DMS153 (cell line): Measurements from ENCODE around the gene BIN1.

Source experiments
- DNase-seq: peaks from one replicate; lab custom pipeline; 2025; lab: John Stamatoyannopoulos, UW

Gene BIN1

DNA sequence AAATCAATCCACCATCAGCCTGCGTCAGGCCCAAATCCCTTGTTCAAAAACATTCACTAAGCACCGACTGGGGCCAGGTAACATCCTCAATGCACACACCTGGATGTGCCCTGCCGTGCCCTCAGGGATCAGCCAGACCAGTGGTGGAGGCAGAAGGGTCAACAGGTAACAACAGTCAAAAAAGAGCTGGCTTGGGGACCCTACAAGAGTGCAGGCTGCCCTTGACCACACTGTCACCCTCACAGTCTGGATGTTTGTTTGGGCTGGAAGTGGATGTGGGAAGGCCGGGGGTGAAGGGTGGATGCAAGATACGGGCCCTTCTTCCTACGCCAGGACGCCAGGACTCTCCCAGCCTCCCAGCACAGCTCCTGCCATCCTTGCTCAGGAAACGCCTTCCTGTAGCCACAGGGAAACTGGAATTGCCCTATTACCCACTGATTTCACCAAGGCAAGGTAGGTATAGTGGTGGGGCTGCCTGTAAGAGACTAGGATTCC is 2.7 kb downstream of the BIN1 start:
- DNase-seq: no peak

DNA sequence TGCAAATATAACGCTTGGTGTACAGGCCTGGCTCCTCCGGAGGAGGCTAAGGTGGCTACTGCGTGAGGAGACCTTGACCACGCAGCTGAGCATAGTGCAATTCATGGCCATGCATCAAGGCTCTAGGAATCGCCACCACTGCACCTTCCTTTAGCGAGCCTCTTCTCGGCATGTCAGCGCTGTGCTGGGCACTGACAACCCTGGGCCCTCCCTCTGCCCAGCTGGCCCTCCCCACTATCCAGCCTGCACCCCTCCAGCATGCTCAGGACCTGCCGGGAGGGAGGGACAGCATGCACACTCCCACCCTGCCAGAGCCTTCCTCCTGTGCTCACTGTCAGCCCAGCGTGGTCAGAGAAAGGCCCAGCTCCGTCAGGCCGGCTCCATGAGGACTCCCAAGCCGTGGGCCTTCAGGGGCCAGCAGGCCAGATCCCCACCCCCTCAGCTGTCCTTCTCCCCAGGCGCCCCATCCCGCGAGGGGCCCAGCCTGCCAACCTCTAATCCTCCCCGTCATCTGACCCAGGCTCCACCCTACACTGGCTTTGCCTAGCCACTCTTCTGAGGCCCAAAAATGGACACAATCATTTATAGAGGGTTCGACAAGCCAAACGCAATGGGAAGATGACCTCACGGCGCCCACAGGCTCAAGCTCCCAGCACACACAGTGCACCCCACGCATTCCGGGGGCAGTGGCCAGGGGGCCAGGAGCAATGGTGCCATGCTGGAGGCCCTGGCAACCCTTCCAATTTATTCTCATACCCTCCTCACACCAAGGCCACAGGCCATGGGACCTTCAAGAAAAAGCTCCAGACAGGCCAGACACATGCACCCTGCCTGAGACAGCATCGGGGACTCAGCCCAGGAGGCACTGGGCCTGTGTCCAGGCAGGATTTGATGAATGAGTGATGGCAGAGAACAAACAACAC is 3.5 kb downstream of the BIN1 start:
- DNase-seq: no peak

DNA sequence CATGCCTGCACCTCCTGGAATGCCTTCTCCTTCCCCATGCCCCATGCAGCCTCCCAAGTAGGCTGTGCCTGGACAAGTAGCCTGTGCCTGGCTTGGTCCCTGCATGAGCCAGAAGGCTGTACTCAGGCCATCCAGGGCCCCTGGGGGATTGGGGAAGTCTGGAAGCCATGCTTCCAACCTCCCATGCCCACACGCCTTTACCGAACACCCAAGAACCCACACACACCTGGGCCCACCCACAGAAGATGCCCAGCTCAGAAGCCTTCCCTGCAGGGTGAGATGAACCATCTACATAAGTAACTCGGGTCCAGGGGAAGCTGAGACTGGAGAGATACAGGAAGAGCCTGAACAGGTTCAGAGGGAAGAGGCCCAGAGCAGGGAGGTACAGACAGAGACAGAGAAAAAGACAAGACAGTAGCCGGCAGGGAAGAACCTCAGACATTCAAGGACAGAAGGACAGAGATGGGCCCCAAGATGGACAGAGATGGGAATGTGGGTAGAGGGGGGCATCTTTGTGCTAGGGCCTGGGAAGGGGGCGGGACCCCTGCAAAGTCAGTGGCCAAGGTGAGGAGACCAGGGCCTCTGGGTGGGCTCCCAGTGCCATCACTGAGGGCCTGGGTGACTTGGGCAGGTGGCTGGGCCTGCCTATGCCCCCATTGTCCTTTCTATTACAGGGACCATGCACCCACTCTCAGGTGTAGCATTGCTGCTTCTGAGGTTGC is 4.3 kb downstream of the BIN1 start:
- no peak for DNase-seq

DNA sequence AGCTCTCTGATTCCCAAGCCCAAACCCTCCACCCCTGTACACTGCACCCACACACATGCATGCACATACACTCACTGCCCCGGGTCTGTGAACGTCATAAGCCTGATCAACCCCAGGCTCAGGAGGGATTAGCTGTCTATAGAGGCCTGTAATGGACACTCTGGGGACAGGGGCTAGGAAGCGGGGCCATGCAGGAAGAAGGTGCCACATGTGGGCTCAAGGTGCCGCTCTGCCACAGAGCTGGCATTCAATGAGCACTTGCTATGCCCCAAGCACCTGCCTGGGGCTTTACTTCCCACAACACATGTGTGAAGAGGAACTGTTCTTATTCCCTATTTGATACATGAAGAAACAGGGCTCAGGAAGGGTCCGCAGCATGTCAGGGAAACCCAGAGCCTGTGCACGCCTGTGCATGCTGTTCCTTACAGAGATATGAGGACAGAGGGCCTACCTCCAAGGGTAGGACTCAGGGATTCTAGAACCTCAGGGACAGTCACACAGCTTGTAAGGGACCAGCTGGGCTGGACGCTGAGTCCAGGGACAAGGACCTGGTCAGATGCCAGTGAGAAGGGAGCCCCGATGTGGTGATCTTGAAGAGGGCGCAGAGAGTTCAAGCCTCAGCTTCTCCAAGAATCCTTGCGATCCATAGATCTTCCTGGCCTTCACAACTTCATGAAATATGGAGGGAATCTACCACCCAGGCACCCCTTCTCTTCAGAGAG is 5.0 kb downstream of the BIN1 start:
- no peak for DNase-seq

DNA sequence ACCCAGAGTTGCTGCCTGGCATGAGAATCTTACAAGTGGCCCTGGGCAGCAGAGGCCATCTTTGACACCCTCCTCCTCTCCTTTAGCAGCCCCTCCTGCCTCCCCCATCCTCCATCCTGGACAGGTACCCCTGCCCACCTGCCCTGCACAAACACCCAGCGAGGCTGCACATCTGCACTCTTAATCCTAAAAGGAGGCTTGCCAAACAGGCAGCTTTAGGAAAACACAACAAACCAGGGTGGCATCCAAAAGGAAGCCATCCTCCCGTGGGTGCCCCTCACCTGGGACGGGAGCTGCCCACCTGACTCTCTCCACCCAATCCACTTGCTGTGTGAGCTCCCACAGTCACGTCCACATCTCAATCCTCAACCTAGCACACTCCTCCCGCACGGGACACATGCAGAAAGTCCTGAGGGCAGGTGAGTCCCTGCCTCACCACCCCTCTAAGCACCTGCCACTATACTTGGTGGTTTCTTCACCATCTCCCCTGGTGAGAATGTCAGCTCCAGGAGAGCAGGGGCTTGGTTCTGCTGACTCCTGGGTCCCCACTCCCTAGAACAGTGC is 5.8 kb downstream of the BIN1 start:
- no peak for DNase-seq

DNA sequence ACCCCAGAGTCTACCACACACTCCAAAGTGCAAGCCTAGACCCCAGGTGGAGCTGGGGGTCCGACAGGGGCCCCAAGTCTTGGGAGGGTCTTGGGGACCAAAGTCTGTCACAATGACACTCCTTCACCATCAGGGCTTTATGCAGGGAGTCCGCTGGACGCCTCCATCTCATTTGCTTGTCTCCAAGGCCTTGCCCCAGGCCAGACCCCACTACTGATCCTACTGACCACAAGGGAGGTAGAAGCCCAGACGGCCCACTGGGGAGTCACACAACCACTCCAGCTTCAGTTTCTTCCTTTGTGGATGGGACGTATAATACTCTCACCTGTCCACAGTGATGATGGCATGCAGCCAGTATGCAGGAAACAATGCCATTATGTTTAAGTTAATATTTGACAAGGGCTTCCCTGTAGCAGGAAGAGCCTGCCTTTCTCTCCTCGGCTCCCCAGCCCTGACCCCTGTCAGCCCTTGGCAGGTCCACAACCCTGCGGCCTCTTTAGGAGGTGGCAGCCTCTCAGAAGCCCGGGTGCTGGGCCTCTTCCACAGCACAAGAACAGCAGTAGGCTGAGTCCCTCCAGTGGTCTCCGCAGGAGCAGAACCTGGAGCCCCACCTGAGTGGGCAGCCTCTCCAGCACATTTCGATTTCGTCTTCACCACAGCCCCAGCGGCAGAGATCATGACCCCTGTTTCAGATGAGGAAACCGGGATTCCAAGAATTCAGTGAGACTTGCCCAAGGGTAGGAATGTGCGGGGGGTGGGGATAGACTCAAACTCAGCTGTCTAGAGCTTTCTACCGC is 6.5 kb downstream of the BIN1 start:
- peak; percentile 75 for DNase-seq

DNA sequence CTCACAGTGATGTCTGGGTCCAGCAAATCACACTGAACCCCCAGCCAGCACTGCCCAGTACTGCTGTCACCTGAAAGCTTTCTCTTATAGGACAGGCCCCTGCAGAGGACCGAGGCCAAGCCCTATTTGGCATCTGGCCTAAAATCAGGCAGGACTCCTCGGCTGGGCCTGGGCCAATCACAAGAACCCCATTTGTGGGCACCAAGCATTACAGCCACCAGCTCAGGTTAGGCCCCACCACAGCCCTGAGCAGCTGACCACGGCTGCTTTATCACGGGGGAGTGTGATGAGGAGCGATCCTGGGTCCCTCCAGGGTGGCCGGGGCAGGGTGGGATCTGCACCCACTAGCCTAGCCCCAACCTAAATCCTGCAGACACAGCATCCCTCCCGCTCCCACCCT is 8.2 kb downstream of the BIN1 start:
- DNase-seq: no peak

DNA sequence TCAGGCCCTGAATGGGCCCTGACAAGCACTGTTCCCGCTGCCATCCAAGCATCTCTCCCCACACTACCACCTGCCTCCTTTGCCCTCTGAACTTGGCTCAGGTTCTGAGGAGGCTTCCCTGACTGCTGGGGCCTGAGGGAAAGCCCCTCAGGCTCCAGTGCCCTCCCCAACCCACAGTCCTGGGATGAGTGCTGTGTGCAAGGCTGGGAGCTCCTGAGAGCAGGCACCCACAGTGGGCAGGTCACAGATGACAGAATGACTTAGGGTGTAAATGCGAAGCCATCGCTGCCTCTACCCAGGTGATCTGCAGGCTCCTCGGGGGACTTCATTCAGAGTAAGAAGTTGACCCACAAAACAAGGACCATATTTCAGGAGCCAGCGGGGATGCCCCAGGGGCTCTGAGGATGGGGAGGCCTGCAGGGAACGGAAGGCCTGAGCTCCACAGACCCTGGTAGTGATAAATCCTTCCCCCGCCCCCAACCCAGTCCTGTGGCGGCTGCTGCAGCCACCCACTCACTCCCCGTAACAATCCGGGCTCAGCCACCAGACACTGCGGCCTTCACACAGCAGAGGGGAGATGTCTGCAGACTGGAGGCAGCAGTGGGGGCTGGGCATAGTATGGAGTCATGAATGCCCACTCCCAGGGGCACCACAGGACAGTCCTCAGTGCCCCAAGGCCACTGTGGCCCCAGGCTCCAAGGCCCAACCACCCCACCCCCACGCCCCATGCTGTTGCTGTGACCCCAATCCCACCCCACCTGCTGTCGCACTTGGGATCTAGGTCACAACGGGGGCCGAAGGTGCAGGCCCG is 8.9 kb downstream of the BIN1 start:
- no peak for DNase-seq

DNA sequence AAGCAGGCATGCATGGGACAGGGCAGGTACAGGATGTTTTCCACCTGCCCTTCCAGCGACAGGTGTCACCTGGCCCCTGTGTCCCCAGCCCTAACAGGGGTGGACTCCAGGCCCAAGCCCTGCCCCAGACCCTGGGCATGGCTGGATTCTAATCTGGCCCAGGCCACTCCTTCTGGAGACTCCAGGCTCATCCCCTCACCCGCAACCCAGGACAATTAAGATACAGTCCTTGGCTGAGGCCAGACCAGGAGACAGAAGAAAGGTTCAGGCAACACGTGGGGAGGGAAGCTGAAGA is 9.5 kb downstream of the BIN1 start:
- no peak for DNase-seq

DNA sequence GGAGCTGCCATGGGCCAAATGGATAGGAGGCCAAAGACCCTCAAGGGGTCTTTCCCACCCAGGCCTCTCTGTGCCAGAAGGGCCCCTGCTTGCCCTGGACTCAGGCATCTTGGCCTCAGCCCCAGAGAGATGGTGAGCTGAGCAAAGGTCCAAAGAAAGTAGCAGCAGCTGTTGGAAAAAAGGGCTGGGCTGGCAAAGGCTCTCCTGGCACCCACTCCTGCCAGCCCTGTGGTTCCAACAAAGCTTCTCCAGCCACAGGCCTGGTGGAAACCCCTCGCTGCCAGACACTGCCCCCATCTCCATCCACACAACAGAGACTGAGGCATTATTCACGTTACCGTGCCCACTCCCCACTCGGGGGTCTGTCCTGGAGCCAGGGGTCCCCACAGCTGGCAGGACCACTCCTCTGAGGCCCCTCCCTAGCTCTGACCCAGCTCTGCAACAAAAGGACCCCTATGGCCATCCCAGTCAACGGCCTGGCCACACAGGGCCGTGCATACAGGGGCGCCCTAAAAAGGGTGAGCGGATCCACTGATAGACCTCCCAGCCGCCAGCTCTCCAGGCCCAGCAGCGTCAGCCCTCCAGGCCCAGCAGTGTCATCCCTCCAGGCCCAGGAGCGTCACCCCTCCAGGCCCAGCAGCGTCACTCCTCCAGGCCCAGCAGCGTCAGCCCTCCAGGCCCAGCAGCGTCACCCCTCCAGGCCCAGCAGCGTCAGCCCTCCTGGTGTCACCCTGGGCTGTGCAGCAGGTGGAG is 10.1 kb downstream of the BIN1 start:
- no peak for DNase-seq

DNA sequence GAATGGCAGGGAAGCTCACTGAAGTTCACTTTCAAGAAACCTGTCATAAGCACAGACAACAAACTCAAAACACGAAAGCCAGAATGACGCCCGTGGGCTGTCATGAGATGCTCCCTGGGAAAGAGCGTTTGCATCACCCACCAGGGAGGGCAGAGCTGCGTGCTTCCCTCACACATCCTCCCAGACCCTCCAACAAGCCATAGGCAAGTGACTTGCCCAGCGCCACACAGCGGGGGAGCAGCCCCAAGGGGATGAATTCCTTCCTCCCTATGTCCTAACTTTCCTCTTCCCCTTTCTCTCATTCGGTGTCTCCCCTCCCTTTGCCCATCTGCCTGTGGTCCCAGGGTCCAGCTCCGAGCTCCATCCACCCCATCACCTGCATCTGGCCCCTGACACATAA is 10.7 kb downstream of the BIN1 start:
- no peak for DNase-seq

DNA sequence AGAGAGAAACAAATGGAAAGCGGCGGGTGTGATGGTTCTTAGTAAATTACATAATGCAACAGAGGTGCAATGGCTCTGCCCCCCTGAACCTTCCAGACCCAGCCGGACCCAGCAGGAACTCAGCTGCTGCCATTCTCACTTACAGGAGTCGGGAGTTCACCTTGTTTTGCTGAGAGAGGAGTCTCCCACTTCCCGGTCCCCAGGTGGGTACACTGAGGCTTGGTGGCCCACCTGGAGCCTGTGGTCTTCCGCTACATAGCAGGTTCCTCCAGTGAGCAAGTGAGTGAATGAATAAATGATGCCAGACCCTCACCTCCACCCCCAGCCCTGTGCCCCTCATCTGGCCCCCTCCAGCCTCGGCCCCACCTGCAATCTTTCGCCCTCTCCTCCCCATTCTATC is 11.2 kb downstream of the BIN1 start:
- no peak for DNase-seq

DNA sequence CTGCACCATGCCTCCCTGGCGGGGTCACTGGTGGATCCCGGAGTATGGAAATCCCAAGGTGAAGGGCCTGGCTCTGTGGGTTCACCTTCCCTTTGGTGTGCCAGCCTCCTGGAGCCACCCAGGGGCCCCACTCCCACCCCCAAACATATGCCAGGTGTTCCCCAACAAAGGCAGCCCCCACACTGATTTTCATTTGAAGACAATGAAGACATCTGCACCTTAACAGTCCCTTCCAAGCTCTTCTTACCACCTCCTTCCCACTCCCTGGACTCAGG is 11.7 kb downstream of the BIN1 start:
- DNase-seq: no peak

DNA sequence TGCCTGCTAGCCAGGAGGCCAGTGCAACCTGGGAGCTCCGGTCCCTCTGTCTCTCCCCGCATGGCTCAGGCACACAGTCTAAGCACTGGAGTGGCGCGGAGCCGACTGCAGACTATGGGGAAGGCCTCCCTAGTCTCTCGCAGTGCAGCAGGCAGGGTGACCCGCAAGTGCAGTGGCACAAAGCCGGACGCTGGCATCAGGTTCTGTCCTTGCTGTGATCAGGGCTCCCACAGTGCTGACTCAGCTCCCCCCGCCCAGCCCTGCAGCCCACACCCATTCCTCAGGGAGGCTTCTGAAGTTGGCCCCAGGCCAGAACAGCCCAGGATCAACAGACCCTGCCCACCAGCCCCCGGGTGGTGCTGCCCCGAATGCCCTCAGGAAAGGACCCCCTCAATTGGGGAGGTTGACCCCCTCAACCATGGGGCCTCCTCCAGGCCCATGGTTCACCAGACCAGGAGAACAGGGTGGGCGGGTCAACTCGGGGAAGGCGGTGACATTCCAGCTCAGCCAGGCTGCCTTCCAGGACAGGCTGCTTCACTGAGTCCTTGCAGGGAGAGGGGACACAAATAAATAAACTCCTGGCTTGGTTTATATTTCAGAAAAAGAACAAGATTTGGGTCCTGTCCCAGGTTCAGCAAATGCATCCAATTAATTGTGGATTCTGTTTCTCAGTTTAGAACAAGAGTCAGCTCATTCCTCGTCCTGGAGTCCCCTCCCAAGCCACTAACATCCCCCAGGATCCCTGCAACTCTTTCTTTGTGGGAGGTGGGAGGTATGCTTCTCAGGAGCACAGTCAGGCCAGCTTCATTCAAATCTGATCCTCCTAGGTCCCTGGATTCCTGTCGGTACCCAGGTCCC is 12.2 kb downstream of the BIN1 start:
- no peak for DNase-seq

DNA sequence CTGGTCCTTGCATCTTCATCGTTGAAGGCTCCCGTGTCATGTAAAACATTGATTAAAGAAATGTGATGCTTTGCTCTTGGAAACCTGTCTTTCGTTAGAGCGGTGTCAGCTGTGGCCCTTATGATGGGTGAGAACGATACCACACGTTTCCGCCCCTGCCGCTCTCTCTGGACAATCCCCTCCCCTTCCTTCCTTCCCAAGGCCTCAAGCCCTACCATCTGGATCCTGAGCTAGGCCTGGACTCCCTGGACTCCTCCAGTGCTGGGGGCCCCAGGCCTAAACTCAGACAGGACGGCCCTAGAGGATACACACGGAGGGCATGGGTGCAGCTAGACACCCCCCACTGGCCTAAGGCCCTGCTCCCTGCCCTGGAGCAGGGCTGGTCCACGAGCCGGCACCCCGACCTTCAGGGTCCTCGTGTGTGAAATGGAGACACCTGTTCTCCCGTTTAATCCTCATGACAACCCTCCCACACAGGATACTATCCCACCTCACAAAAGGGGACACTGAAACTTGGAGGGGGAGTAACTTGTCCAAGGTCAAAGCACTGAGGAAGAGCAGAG is 13.2 kb downstream of the BIN1 start:
- no peak for DNase-seq

DNA sequence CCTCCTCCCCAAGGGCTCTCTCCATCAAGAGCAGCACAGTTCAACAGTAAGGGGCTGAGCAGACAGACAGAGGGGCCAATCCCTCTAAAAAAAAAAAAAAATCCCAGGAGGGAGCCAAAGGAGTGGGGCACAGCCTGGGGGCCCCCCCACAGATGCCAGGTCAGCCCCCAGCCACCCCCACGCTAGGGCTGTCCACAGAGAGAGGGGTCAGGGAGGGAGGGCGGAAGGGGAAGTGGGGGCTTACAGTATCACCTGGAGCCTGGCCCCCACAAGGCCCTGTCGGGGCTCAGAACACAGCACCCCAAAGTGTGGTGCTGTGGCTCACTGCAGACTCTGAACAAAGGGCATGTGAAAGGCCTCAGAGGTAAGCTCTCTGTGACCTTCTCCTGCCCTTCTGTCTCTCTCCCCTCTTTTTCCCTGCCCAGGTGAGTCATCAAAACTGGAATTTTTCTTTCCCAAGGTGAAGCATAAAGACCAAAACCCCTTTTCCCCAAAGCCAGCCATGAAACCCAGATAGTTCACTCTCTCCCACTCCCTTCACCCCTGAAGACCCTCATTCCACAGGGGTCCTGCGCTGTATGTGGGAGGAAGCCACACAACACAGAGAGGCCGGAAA is 13.9 kb downstream of the BIN1 start:
- DNase-seq: no peak

DNA sequence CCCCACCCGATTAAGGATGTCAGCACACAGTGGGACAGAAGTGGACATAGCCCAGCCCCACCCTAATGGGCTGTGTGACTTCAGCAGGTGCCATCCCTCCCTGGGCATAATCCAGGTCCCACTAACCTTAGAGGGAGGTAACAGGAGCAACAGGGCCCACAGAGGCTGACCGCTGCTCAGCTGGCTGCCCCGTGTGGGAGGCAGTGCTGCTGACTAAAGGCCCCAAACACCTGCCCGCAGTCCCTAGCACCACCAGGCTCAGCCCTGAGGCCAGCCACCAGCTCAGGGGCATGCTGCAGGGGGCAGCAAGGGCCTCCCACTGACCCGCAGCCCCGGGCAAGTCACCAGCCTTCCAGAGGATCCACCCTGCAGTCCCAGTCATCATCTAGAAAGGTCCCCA is 14.6 kb downstream of the BIN1 start:
- no peak for DNase-seq

DNA sequence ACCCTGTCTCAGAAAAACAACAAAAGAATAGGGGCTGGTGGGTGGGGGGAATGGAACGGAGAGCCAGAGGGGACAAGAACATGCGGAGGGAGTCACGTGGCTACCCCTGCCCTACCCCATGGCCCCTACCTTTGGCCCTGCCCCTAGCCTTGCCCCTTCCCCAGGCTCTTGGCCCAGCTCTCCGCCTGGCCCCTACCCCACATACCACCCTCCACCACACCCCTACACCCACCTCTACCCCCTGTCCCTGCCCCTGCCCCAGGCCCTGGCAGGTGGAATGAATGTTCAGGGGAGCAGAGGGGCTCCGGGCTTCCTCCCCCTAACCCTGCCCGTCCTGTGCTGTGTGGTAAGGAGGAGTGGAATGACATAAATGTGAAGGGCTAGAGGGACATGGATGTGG is 15.1 kb downstream of the BIN1 start:
- DNase-seq: no peak

DNA sequence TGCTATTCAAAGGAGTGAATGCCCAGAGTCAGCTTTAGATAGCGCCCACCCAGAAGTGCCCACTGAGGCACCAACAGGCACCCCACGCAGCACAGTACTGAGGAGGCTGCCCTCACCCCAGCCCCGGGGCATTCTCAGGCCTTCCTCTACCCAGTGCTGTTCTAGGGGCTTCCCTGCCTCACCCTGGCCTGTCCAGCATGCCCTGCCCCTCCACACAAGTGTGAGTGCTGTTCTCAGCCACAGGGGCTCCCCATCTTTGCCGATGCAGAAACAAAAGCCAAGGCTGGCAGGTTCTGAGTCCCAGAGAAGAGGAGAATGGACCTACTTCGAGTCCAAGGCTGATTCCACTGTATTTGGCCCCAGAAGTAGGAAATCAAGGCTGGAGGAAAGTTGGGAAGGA is 15.8 kb downstream of the BIN1 start:
- DNase-seq: no peak
